Caco-2 (cell line): ENCODE results near the gene WDR49. TPM values are rescaled to one million over a fixed set of nuclear protein-coding genes. Genes with fewer than 3 reads are reported as not detected.

ENCODE experiments used
- BruUV-seq: library from RNA; stranded (reverse); fragments of 400-500 nt; replicated peaks from 2 replicates; lab custom pipeline; 2021; lab: Mats Ljungman, UMichigan
- CTCF ChIA-PET: fragments of 300-600 bp; sonication (Branson Sonifier 250); formaldehyde crosslinking; loops from one replicate; lab custom pipeline; 2022; ENCODE audit warnings: antibody characterized with exemption; lab: Charles Lee
- POLR2A ChIA-PET: fragments of 300-600 bp; sonication (Branson Sonifier 250); formaldehyde crosslinking; loops from one replicate; lab custom pipeline; 2022; ENCODE audit warnings: antibody characterized with exemption; lab: Charles Lee
- DNase-seq, 2 experiments: peaks; one replicate each; pipeline versions ENCODE4 v3.0.0 to v3.0.0-alpha.2; 2020 to 2022
- H3K27me3 ChIP-seq: replicated peaks from 2 replicates; pipeline ENCODE4 v1.6.0; 2011; ENCODE audit warnings: low read length; ENCODE audit not compliant: control insufficient read depth, insufficient read depth
- H3K36me3 ChIP-seq: 2 replicates; pipeline ENCODE4 v1.5.1; 2011; ENCODE audit warnings: low read length; ENCODE audit not compliant: control insufficient read depth, insufficient read depth
- H3K4me1 ChIP-seq: fragments of 250-450 bp; sonication (Bioruptor Pico); 2 replicates; pipeline ENCODE4 v1.5.1; 2020; ENCODE audit warnings: mild to moderate bottlenecking
- H3K4me3 ChIP-seq: 2 replicates; pipeline ENCODE4 v1.5.1; 2011; ENCODE audit warnings: low read depth, mild to moderate bottlenecking, control low read depth, low read length
- H3K9me3 ChIP-seq: fragments of 250-450 bp; sonication (Bioruptor Pico); 2 replicates; pipeline ENCODE4 v1.5.1; 2020; ENCODE audit warnings: mild to moderate bottlenecking, moderate library complexity
- H3K27ac Mint-ChIP-seq: one replicate; pipeline ENCODE4 v1.8.0; 2022; ENCODE audit warnings: mixed read lengths; ENCODE audit not compliant: unreplicated experiment
- H3K27me3 Mint-ChIP-seq: one replicate; pipeline ENCODE4 v1.8.0; 2022; ENCODE audit warnings: mixed read lengths; ENCODE audit not compliant: insufficient read depth, unreplicated experiment
- H3K36me3 Mint-ChIP-seq: one replicate; pipeline ENCODE4 v1.8.0; 2022; ENCODE audit warnings: mild to moderate bottlenecking, mixed read lengths; ENCODE audit not compliant: insufficient read depth, unreplicated experiment
- H3K4me1 Mint-ChIP-seq: one replicate; pipeline ENCODE4 v1.8.0; 2022; ENCODE audit warnings: low read depth, mixed read lengths; ENCODE audit not compliant: unreplicated experiment
- H3K4me3 Mint-ChIP-seq: one replicate; pipeline ENCODE4 v1.8.0; 2022; ENCODE audit warnings: mild to moderate bottlenecking, moderate library complexity, mixed read lengths; ENCODE audit not compliant: unreplicated experiment
- H3K9me3 Mint-ChIP-seq: one replicate; pipeline ENCODE4 v1.8.0; 2022; ENCODE audit warnings: mixed read lengths; ENCODE audit not compliant: unreplicated experiment
- intact Hi-C: fragments of 100-400 bp; cut with micrococcal nuclease; formaldehyde crosslinking; loops from one replicate; pipeline ENCODE4 v1.10.0; 2022; ENCODE audit not compliant: unreplicated experiment
- total RNA-seq: library from RNA; stranded (reverse); gene quantifications from 2 replicates; pipeline ENCODE4 v1.2.3, GENCODE V29; 2022
- TF ChIP-seq, protein P1 (sequence below), 2 experiments: fragments of 200-600 bp in 1 of 2; IDR thresholded peaks; 1 replicate in 1 of 2; 2 replicates in 1 of 2; pipeline versions ENCODE4 v1.5.1 to v1.8.0; 2011 to 2022; ENCODE audit warnings: antibody characterized with exemption in 1 of 2, control low read depth in 1 of 2, inconsistent platforms in 1 of 2, low read depth in 1 of 2, low read length in 1 of 2, mild to moderate bottlenecking in 1 of 2, moderate library complexity in 1 of 2; ENCODE audit not compliant: insufficient read depth in 1 of 2, severe bottlenecking in 1 of 2, unreplicated experiment in 1 of 2

Gene WDR49
- total RNA-seq, 1 experiment from 2014 or later = 0.32 TPM

DNA sequence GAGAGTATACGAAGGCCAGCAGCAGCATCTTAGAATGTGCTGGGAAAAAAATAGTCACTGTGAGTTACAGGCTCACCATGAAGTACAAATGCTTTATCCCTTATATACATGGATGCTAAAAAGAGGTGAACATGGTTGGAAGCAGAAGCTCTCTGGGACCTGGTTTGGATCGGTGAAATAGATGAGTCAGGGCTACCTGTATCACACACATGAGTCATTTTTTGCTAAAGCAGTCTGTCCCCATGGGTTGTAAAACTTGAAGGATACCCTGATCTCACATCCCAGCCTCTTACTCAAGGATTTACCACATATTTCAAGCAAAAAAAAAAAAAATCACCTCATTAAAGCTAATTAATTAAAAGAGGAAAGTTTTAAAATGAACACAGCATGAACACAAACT is 173.0 kb downstream of the WDR49 start:
- Histone ChIP-seq H3K27me3 (no peaks in the 10 kb centered on the region), H3K36me3 (no peaks in the 10 kb centered on the region), H3K4me3 (no peak overlapping the region), H3K4me1 (peaks cover 7% of the 10 kb centered on the region; the same call in 1 of the 2 replicates), H3K9me3 (no peaks in the 10 kb centered on the region)
- ChIA-PET CTCF (no interaction called here), POLR2A (no interaction called here)
- Mint-ChIP-seq H3K9me3 (peaks cover 10% of the 10 kb centered on the region), H3K27me3 (no peaks in the 10 kb centered on the region), H3K4me1 (peaks cover 6% of the 10 kb centered on the region), H3K36me3 (no peaks in the 10 kb centered on the region), H3K4me3 (no peak overlapping the region), H3K27ac (no peak overlapping the region)
- DNase-seq = no peak
- intact Hi-C loops = no loop called here
- no TSS peak for BruUV-seq
- TF ChIP-seq, protein P1, sequence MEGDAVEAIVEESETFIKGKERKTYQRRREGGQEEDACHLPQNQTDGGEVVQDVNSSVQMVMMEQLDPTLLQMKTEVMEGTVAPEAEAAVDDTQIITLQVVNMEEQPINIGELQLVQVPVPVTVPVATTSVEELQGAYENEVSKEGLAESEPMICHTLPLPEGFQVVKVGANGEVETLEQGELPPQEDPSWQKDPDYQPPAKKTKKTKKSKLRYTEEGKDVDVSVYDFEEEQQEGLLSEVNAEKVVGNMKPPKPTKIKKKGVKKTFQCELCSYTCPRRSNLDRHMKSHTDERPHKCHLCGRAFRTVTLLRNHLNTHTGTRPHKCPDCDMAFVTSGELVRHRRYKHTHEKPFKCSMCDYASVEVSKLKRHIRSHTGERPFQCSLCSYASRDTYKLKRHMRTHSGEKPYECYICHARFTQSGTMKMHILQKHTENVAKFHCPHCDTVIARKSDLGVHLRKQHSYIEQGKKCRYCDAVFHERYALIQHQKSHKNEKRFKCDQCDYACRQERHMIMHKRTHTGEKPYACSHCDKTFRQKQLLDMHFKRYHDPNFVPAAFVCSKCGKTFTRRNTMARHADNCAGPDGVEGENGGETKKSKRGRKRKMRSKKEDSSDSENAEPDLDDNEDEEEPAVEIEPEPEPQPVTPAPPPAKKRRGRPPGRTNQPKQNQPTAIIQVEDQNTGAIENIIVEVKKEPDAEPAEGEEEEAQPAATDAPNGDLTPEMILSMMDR (IDR thresholded peaks at IDR 0.05; ENCODE audit: insufficient read depth in 1 of 2, low read depth in 1 of 2, low read length in 1 of 2, severe bottlenecking in 1 of 2, unreplicated experiment in 1 of 2) = no peak

DNA sequence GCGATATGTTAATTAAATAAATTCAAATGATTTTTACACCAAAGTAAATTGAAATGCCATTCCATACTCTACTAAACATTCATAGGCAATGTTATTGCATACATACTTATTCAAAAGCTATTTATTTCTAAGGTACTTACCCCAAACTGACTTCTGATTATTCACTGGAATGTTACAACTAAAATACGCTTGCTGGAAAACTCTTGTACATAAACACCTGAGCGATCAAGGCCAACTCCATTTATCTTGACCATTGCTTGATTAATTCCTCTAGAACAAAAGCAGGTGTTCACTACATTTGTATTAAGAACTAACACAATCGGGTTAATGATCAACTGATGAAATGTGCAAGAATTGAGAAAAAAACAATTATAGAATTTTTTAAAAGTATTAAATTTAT is 179.9 kb downstream of the WDR49 start, which contains the start of gene SERPINI2:
Gene SERPINI2, minus strand, starts transcription at position 180 of the 400 bp plus-strand sequence. CDS start 2,208 bp downstream, outside the sequence.
- no peaks in the 10 kb centered on the region for H3K36me3 ChIP-seq
- no peaks in the 10 kb centered on the region for H3K9me3 ChIP-seq
- H3K9me3 Mint-ChIP-seq = no peaks in the 10 kb centered on the region
- H3K4me1 Mint-ChIP-seq = peaks cover 6% of the 10 kb centered on the region
- TF ChIP-seq, protein P1 (IDR thresholded peaks at IDR 0.05; ENCODE audit: insufficient read depth in 1 of 2, low read depth in 1 of 2, low read length in 1 of 2, severe bottlenecking in 1 of 2, unreplicated experiment in 1 of 2) = no peak
- H3K4me1 ChIP-seq = no peaks in the 10 kb centered on the region; the same call in 1 of the 2 replicates
- H3K4me3 Mint-ChIP-seq = no peak within 1 kb of the TSS
- intact Hi-C loops = no loop called here
- H3K27me3 ChIP-seq = no peaks in the 10 kb centered on the region
- no TSS peak for BruUV-seq
- H3K27ac Mint-ChIP-seq = no peak within 1 kb of the TSS
- no peaks in the 10 kb centered on the region for H3K36me3 Mint-ChIP-seq
- ChIA-PET CTCF (no interaction called here), POLR2A (no interaction called here)
- no peak within 1 kb of the TSS for H3K4me3 ChIP-seq
- DNase-seq = no peak
- H3K27me3 Mint-ChIP-seq = no peaks in the 10 kb centered on the region

DNA sequence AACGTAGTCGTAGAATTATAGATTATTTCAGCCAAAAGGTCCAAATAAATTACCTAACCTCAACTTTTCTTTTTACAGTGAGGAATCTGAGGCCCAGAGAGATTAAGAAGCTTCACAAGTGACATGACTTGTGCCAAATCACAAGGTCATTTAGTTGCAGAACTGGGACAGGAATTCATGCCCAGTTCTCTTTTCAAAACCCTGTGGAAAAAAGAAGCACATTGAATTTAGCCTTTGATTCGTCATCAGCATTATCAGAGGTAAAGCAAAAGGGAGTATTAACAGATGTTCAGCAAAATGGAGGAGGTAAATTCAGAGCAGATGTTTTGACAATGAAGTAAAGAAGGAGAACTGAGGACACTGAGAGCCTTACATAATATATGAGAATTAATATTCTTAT is 184.4 kb downstream of the WDR49 start:
- H3K9me3 Mint-ChIP-seq = no peaks in the 10 kb centered on the region
- H3K36me3 ChIP-seq = no peaks in the 10 kb centered on the region
- TF ChIP-seq, protein P1 (IDR thresholded peaks at IDR 0.05; ENCODE audit: insufficient read depth in 1 of 2, low read depth in 1 of 2, low read length in 1 of 2, severe bottlenecking in 1 of 2, unreplicated experiment in 1 of 2) = no peak
- no peak for DNase-seq
- H3K27me3 ChIP-seq = no peaks in the 10 kb centered on the region
- no peak overlapping the region for H3K4me3 Mint-ChIP-seq
- no peak overlapping the region for H3K4me3 ChIP-seq
- BruUV-seq = no TSS peak
- no peak overlapping the region for H3K27ac Mint-ChIP-seq
- H3K27me3 Mint-ChIP-seq = no peaks in the 10 kb centered on the region
- no peaks in the 10 kb centered on the region for H3K9me3 ChIP-seq
- ChIA-PET POLR2A (no interaction called here), CTCF (no interaction called here)
- peaks cover 11% of the 10 kb centered on the region; the same call in 1 of the 2 replicates for H3K4me1 ChIP-seq
- intact Hi-C loops = loop anchor here (2.0 kb wide), 1 partner anchor 15 kb away; no protein-coding TSS in a partner anchor
- H3K36me3 Mint-ChIP-seq = no peaks in the 10 kb centered on the region
- H3K4me1 Mint-ChIP-seq = peaks cover 12% of the 10 kb centered on the region
